HEK293 (cell line): Measurements from ENCODE around the gene LYPD5.

Experiments used
- EGR2 ChIP-seq: fragments of 450-650 bp; formaldehyde crosslinking; IDR thresholded peaks from 2 replicates; pipeline ENCODE4 v1.5.1; 2016; ENCODE audit warnings: low read depth, missing biosample characterization, missing genetic modification characterization
- ELK4 ChIP-seq: IDR thresholded peaks from 2 replicates; pipeline ENCODE4 v1.6.1; 2011; ENCODE audit warnings: mild to moderate bottlenecking, low read depth, low read length, borderline replicate concordance
- FEZF1 ChIP-seq: fragments of 450-650 bp; formaldehyde crosslinking; IDR thresholded peaks from 2 replicates; pipeline ENCODE4 v1.5.1; 2016; ENCODE audit warnings: missing biosample characterization, missing genetic modification characterization
- PRDM2 ChIP-seq: fragments of 450-650 bp; formaldehyde crosslinking; IDR thresholded peaks from 2 replicates; pipeline ENCODE4 v1.5.1; 2016; ENCODE audit warnings: missing biosample characterization, missing genetic modification characterization, borderline replicate concordance
- ZBTB49 ChIP-seq: fragments of 450-650 bp; formaldehyde crosslinking; IDR thresholded peaks from 2 replicates; pipeline ENCODE4 v1.5.1; 2016; ENCODE audit warnings: missing biosample characterization, missing genetic modification characterization, low read depth
- ZNF138 ChIP-seq: fragments of 450-650 bp; formaldehyde crosslinking; IDR thresholded peaks from 2 replicates; pipeline ENCODE4 v1.5.1; 2016; ENCODE audit warnings: missing biosample characterization, missing genetic modification characterization, borderline replicate concordance
- ZNF146 ChIP-seq: fragments of 450-650 bp; formaldehyde crosslinking; IDR thresholded peaks from 2 replicates; pipeline ENCODE4 v1.5.1; 2016; ENCODE audit warnings: missing biosample characterization, missing genetic modification characterization
- ZNF274 ChIP-seq, 2 experiments: fragments of 200-500 bp in 1 of 2; fragments of 450-650 bp in 1 of 2; sonication (Bioruptor generic) in 1 of 2; formaldehyde crosslinking in 1 of 2; IDR thresholded peaks; 2 replicates each; pipeline versions ENCODE4 v1.5.1 to v1.6.1; 2014 to 2016; ENCODE audit warnings: borderline replicate concordance in 1 of 2, inconsistent platforms in 1 of 2, low read length in 1 of 2, missing biosample characterization in 1 of 2, missing genetic modification characterization in 1 of 2
- ZNF280D ChIP-seq: fragments of 450-650 bp; formaldehyde crosslinking; IDR thresholded peaks from 2 replicates; pipeline ENCODE4 v1.5.1; 2016; ENCODE audit warnings: missing biosample characterization, missing genetic modification characterization
- ZNF362 ChIP-seq: fragments of 450-650 bp; formaldehyde crosslinking; IDR thresholded peaks from 2 replicates; pipeline ENCODE4 v1.5.1; 2016; ENCODE audit warnings: missing biosample characterization, missing genetic modification characterization
- ZNF394 ChIP-seq: fragments of 450-650 bp; formaldehyde crosslinking; IDR thresholded peaks from 2 replicates; pipeline ENCODE4 v1.5.1; 2016; ENCODE audit warnings: missing biosample characterization, missing genetic modification characterization, mild to moderate bottlenecking, moderate library complexity, borderline replicate concordance
- ZNF513 ChIP-seq: fragments of 450-650 bp; IDR thresholded peaks from 2 replicates; pipeline ENCODE4 v1.5.1; 2018; ENCODE audit warnings: missing biosample characterization, missing genetic modification characterization
- ZNF626 ChIP-seq: fragments of 450-650 bp; sonication (Bioruptor Pico); formaldehyde crosslinking; IDR thresholded peaks from 2 replicates; pipeline ENCODE4 v1.5.1; 2018; ENCODE audit warnings: missing biosample characterization, missing genetic modification characterization, inconsistent platforms
- ZNF704 ChIP-seq: fragments of 450-650 bp; formaldehyde crosslinking; IDR thresholded peaks from 2 replicates; pipeline ENCODE4 v1.5.1; 2016; ENCODE audit warnings: missing biosample characterization, missing genetic modification characterization
- ZNF747 ChIP-seq: fragments of 450-650 bp; formaldehyde crosslinking; IDR thresholded peaks from 2 replicates; pipeline ENCODE4 v1.5.1; 2016; ENCODE audit warnings: missing biosample characterization, missing genetic modification characterization
- ZNF768 ChIP-seq: fragments of 450-650 bp; formaldehyde crosslinking; IDR thresholded peaks from 2 replicates; pipeline ENCODE4 v1.5.1; 2018; ENCODE audit warnings: missing biosample characterization, mild to moderate bottlenecking, missing genetic modification characterization

Gene LYPD5

GRCh38 chr19:43798546-43799409 is 3.5 kb downstream of the LYPD5 start (continued):
- TF ChIP-seq ZNF513 (tag by site-specific recombination) (no peak), PRDM2 (tag by site-specific recombination) (no peak), ZNF280D (tag by site-specific recombination) (peak; percentile 98), ZNF138 (no peak), ZNF394 (tag by site-specific recombination) (peak; percentile 66; the same call in 1 of the 2 replicates), FEZF1 (tag by site-specific recombination) (no peak), ELK4 (no peak), ZNF274 (IDR thresholded peaks at IDR 0.05; ENCODE audit: low read length) (no peak), ZNF274 (tag by site-specific recombination; IDR thresholded peaks at IDR 0.05; ENCODE audit: borderline replicate concordance) (peak; percentile 43; the same call in 1 of the 2 replicates), EGR2 (peak; percentile 97), ZNF747 (tag by site-specific recombination) (peak; percentile 76; the same call in 1 of the 2 replicates), ZNF704 (tag by site-specific recombination) (no peak), ZNF146 (0 out of 2 replicates have a peak, but pooled peaks have one; percentile 12), ZNF768 (tag by site-specific recombination) (no peak), ZBTB49 (tag by site-specific recombination) (no peak), ZNF626 (tag by site-specific recombination) (no peak), ZNF362 (tag by site-specific recombination) (peak; percentile 56; the same call in 1 of the 2 replicates)
